SK-N-SH (cell line): Measurements from ENCODE around the gene WNK1. TPM values are rescaled to one million over a fixed set of nuclear protein-coding genes. Genes with fewer than 3 reads are reported as not detected.
A peak's percentile ranks its signal among the peaks of the same experiment; 100 is the strongest.

Source experiments
- CTCF ChIA-PET: fragments of 300-600, 350-600 bp; formaldehyde crosslinking; extraction: SDS; loops from one replicate; lab custom pipeline; 2021; lab: Yijun Ruan, JAX
- POLR2A ChIA-PET: fragments of 350-600 bp; sonication (Branson Sonifier 250); formaldehyde crosslinking; extraction: SDS; loops from one replicate; lab custom pipeline; 2020; ENCODE audit warnings: antibody characterized with exemption, inconsistent platforms; lab: Yijun Ruan, JAX
- DNase-seq: peaks from one replicate; pipeline ENCODE4 v3.0.0; 2012
- H2AFZ ChIP-seq: fragments of 200-600 bp; sonication (generic); 2 replicates; pipeline ENCODE4 v1.8.1; 2016; ENCODE audit warnings: antibody characterized with exemption, mild to moderate bottlenecking, low read depth
- H3F3A ChIP-seq: fragments of 200-600 bp; sonication (generic); replicated peaks from 2 replicates; pipeline ENCODE3; 2016; ENCODE audit warnings: antibody characterized with exemption, mild to moderate bottlenecking; ENCODE audit not compliant: insufficient read depth
- H3K27ac ChIP-seq, 2 experiments: fragments of 200-500 bp in 1 of 2; fragments of 200-600 bp in 1 of 2; sonication (Bioruptor generic) in 1 of 2; sonication (generic), shearing (Covaris generic) in 1 of 2; 2 replicates each; pipeline versions ENCODE4 v1.5.1 to v1.6.1; 2014 to 2016; ENCODE audit warnings: low read depth in 2 of 2, inconsistent platforms in 1 of 2, low read length in 1 of 2, mild to moderate bottlenecking in 1 of 2, mixed read lengths in 1 of 2
- H3K27me3 ChIP-seq: fragments of 200-600 bp; sonication (generic), shearing (Covaris generic); 2 replicates; pipeline ENCODE4 v1.6.1; 2016; ENCODE audit warnings: mixed run types; ENCODE audit not compliant: insufficient read depth
- H3K36me3 ChIP-seq, 2 experiments: fragments of 200-500 bp in 1 of 2; fragments of 200-600 bp in 1 of 2; sonication (Bioruptor generic) in 1 of 2; sonication (generic) in 1 of 2; replicated peaks in 1 of 2; 2 replicates each; pipeline versions ENCODE3 to v1.5.1; 2014 to 2016; ENCODE audit warnings: low read length in 1 of 2, mild to moderate bottlenecking in 1 of 2; ENCODE audit not compliant: insufficient read depth in 2 of 2, control insufficient read depth in 1 of 2
- H3K4me1 ChIP-seq, 2 experiments: fragments of 200-500 bp in 1 of 2; fragments of 200-600 bp in 1 of 2; sonication (Bioruptor generic) in 1 of 2; sonication (generic), shearing (Covaris generic) in 1 of 2; 2 replicates each; pipeline versions ENCODE4 v1.5.1 to v1.6.1; 2014 to 2016; ENCODE audit warnings: low read depth in 1 of 2, low read length in 1 of 2, mixed run types in 1 of 2; ENCODE audit not compliant: insufficient read depth in 2 of 2, control insufficient read depth in 1 of 2
- H3K4me2 ChIP-seq: fragments of 200-600 bp; sonication (generic), shearing (Covaris generic); 2 replicates; pipeline ENCODE4 v1.6.1; 2017; ENCODE audit warnings: mixed run types
- H3K4me3 ChIP-seq, 2 experiments: fragments of 200-500 bp in 1 of 2; fragments of 200-600 bp in 1 of 2; sonication (Bioruptor generic) in 1 of 2; sonication (generic), shearing (Covaris generic) in 1 of 2; 2 replicates each; pipeline versions ENCODE4 v1.5.1 to v1.8.1; 2014 to 2016; ENCODE audit warnings: low read depth in 2 of 2, inconsistent platforms in 1 of 2, low read length in 1 of 2, mild to moderate bottlenecking in 1 of 2, mixed read lengths in 1 of 2, moderate library complexity in 1 of 2
- H3K79me2 ChIP-seq: fragments of 200-600 bp; sonication (generic); 2 replicates; pipeline ENCODE4 v1.8.1; 2017; ENCODE audit warnings: mild to moderate bottlenecking; ENCODE audit not compliant: insufficient read depth
- H3K9ac ChIP-seq: fragments of 200-600 bp; sonication (generic); 2 replicates; pipeline ENCODE4 v1.6.1; 2017; ENCODE audit warnings: mixed run types
- H3K9me2 ChIP-seq: fragments of 200-600 bp; sonication (generic); 2 replicates; pipeline ENCODE4 v1.6.1; 2017; ENCODE audit warnings: mixed run types
- H3K9me3 ChIP-seq: fragments of 200-600 bp; sonication (generic); 2 replicates; pipeline ENCODE4 v1.6.1; 2017; ENCODE audit warnings: mixed run types, mild to moderate bottlenecking, moderate library complexity
- H4K20me1 ChIP-seq: fragments of 200-600 bp; sonication (generic); 2 replicates; pipeline ENCODE4 v1.6.1; 2017; ENCODE audit warnings: mild to moderate bottlenecking, mixed run types; ENCODE audit not compliant: insufficient read depth
- FOSL2 ChIP-seq: IDR thresholded peaks from 2 replicates; pipeline ENCODE4 v1.4.0; 2012; ENCODE audit warnings: low read depth, mild to moderate bottlenecking, moderate library complexity, borderline replicate concordance
- FOXJ3 ChIP-seq: sonication (generic); formaldehyde crosslinking; IDR thresholded peaks from 2 replicates; pipeline ENCODE4 v1.5.1; 2020; ENCODE audit warnings: mild to moderate bottlenecking, missing genetic modification reagents
- FOXM1 ChIP-seq: IDR thresholded peaks from 2 replicates; pipeline ENCODE4 v1.4.0; 2012; ENCODE audit warnings: low read depth, mild to moderate bottlenecking
- GABPA ChIP-seq: IDR thresholded peaks from 2 replicates; pipeline ENCODE4 v1.4.0; 2012; ENCODE audit warnings: low read depth, mild to moderate bottlenecking
- GATA2 ChIP-seq: sonication (generic); formaldehyde crosslinking; IDR thresholded peaks from 2 replicates; pipeline ENCODE4 v1.5.0; 2020; ENCODE audit warnings: mild to moderate bottlenecking, missing genetic modification reagents
- MEF2A ChIP-seq: IDR thresholded peaks from 2 replicates; pipeline ENCODE4 v1.4.0; 2012; ENCODE audit warnings: low read depth, borderline replicate concordance
- MXI1 ChIP-seq: IDR thresholded peaks from 2 replicates; pipeline ENCODE4 v1.6.1; 2012; ENCODE audit warnings: mild to moderate bottlenecking, low read depth, low read length, improper control_type of control experiment
- NFIC ChIP-seq: IDR thresholded peaks from 2 replicates; pipeline ENCODE4 v1.4.0; 2012; ENCODE audit warnings: borderline replicate concordance
- NRF1 ChIP-seq: IDR thresholded peaks from 2 replicates; pipeline ENCODE4 v1.6.1; 2012; ENCODE audit warnings: low read depth, mild to moderate bottlenecking, low read length
- POLR2AphosphoS5 ChIP-seq: IDR thresholded peaks from 2 replicates; pipeline ENCODE4 v1.6.1; 2012; ENCODE audit warnings: low read depth, low read length
- RAD21 ChIP-seq: IDR thresholded peaks from 2 replicates; pipeline ENCODE4 v1.6.1; 2012; ENCODE audit warnings: mild to moderate bottlenecking, low read length
- SIN3A ChIP-seq: IDR thresholded peaks from 2 replicates; pipeline ENCODE4 v1.6.1; 2012; ENCODE audit warnings: low read depth, mild to moderate bottlenecking, low read length, moderate library complexity, borderline replicate concordance
- SMC3 ChIP-seq: IDR thresholded peaks from 2 replicates; pipeline ENCODE4 v1.6.1; 2012; ENCODE audit warnings: low read depth, low read length, improper control_type of control experiment
- TCF12 ChIP-seq: IDR thresholded peaks from 2 replicates; pipeline ENCODE4 v1.4.0; 2012
- TEAD4 ChIP-seq: IDR thresholded peaks from 2 replicates; pipeline ENCODE4 v1.4.0; 2012; ENCODE audit warnings: mild to moderate bottlenecking, borderline replicate concordance; ENCODE audit not compliant: insufficient read depth
- YY1 ChIP-seq: IDR thresholded peaks from 2 replicates; pipeline ENCODE4 v1.4.0; 2012; ENCODE audit warnings: low read depth, mild to moderate bottlenecking
- WGBS: methylation state at CpG from one replicate; pipeline ENCODE4 v1.1.6; 2017; ENCODE audit warnings: low lambda C conversion rate; 5-methylcytosine and 5-hydroxymethylcytosine counted together
- polyA plus RNA-seq, 3 experiments: library from polyadenylated mRNA; depleted of rRNA; stranded (reverse); fragments of >200 nt; gene quantifications; 2 replicates each; pipeline ENCODE4 v1.2.3, GENCODE V29; 2012
- TF ChIP-seq, protein P1 (sequence below): fragments of 150-350 bp; IDR thresholded peaks from 2 replicates; pipeline ENCODE4 v1.6.1; 2017; ENCODE audit warnings: antibody characterized with exemption, low read length, low read depth, borderline replicate concordance
- TF ChIP-seq, protein P2 (sequence below): fragments of 150-350 bp; IDR thresholded peaks from 2 replicates; pipeline ENCODE4 v1.6.1; 2016; ENCODE audit warnings: mild to moderate bottlenecking, low read depth, low read length
- TF ChIP-seq, protein P3 (sequence below): IDR thresholded peaks from 2 replicates; pipeline ENCODE4 v1.4.0; 2012; ENCODE audit warnings: low read depth, borderline replicate concordance
- TF ChIP-seq, protein P4 (sequence below): IDR thresholded peaks from 2 replicates; pipeline ENCODE4 v1.6.1; 2012; ENCODE audit warnings: mild to moderate bottlenecking, low read depth, low read length, moderate library complexity

Gene WNK1
- polyA plus RNA-seq, 1 of the 3 experiments (the other 2 are of a cell fraction) = 30.5 TPM

DNA sequence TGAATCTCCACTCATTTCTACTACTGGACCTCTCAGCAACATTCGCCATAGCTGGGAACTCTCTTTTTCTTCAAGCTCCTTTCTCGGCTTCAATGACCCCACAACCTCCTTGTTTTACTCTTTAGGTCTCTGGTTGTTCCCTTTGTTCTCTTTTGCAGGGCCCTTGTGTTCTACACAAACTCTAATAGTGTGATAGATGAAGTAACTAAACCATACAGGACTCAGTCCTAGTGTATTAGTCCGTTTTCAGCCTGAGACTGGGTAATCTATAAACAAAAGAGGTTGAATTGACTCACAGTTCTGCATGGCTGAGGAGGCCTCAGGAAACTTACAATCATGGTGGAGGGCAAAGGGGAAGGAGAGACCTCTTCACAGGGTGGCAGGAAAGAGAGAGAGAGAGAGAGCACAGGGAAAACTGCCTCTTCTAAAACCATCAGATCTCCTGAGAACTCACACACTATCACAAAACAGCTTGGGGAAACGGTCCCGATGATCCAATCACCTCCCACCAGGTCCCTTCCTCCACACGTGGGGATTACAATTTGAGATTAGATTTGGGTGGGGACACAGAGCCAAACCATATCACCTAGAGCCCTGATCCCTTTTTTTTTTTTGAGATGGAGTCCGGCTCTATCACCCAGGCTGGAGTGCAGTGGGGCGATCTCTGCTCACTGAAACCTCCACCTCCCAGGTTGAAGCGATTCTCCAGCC, 32.0 kb upstream of the WNK1 start:
- H3K4me1 ChIP-seq = no peaks in the 10 kb centered on the region
- H3K9me2 ChIP-seq = no peaks in the 10 kb centered on the region
- H4K20me1 ChIP-seq = no peaks in the 10 kb centered on the region
- no peak overlapping the region for H2AFZ ChIP-seq
- H3K27ac ChIP-seq = no peak overlapping the region
- H3K27me3 ChIP-seq = no peaks in the 10 kb centered on the region
- no peaks in the 10 kb centered on the region for H3K36me3 ChIP-seq
- ChIA-PET CTCF (no interaction called here), POLR2A (no interaction called here)
- H3K9me3 ChIP-seq = no peaks in the 10 kb centered on the region
- H3K4me3 ChIP-seq = no peak overlapping the region
- H3K79me2 ChIP-seq = no peaks in the 10 kb centered on the region
- H3F3A ChIP-seq = no peaks in the 10 kb centered on the region
- TF ChIP-seq SMC3 (no peak), MEF2A (no peak), FOSL2 (no peak), POLR2AphosphoS5 (no peak), TCF12 (no peak)
- TF ChIP-seq, protein P1, sequence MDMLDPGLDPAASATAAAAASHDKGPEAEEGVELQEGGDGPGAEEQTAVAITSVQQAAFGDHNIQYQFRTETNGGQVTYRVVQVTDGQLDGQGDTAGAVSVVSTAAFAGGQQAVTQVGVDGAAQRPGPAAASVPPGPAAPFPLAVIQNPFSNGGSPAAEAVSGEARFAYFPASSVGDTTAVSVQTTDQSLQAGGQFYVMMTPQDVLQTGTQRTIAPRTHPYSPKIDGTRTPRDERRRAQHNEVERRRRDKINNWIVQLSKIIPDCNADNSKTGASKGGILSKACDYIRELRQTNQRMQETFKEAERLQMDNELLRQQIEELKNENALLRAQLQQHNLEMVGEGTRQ = no peak
- H3K4me2 ChIP-seq = no peak overlapping the region
- no peak overlapping the region for H3K9ac ChIP-seq
- no peak for DNase-seq
- WGBS = 76% methylated on average over 9 of the region's 9 CpGs

DNA sequence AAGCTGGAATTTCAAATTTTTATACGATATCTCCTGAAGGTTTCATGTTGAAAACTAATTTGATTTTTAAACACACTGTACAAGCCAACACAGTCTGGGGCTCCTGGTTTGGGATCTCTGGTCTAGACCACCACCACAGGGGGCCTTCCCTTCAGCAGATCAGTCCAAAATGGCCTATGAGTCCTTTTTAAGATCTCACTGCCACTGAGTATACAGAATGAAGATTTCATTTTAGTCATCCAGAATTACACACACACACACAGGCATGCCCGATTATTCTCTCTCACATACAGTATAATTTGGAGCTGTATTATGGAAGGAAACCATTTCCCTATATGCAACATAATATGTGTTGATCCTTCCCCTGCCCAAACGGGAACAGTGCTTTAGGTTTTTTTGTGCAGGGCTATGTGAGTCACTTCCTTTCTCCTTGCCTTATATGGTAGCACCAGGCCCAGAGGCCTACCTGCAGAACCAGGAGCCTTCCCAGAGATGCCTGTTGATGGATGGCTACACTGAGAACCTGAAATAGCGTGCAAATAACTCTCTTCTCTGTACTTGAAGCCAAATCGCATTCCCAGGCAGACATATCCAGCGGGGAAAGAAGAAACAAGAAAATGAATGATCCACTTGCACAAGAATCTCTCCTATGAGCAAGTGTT, 28.1 kb upstream of the WNK1 start:
- H3K4me3 ChIP-seq = no peak overlapping the region
- no peaks in the 10 kb centered on the region for H3K9me3 ChIP-seq
- no peak for DNase-seq
- no peaks in the 10 kb centered on the region for H4K20me1 ChIP-seq
- CTCF ChIA-PET = no interaction called here
- H3K79me2 ChIP-seq = no peaks in the 10 kb centered on the region
- H3K4me2 ChIP-seq = no peak overlapping the region
- no peaks in the 10 kb centered on the region for H3K4me1 ChIP-seq
- H3K36me3 ChIP-seq = no peaks in the 10 kb centered on the region
- no peaks in the 10 kb centered on the region for H3K27me3 ChIP-seq
- H3K27ac ChIP-seq = no peak overlapping the region
- H3K9me2 ChIP-seq = no peaks in the 10 kb centered on the region
- POLR2A ChIA-PET = no interaction called here
- WGBS = 56% methylated on average over 6 of the region's 6 CpGs
- no peak overlapping the region for H3K9ac ChIP-seq
- H3F3A ChIP-seq = no peaks in the 10 kb centered on the region
- peak overlapping the region; percentile 68; the same call in 1 of the 2 replicates for H2AFZ ChIP-seq
- TF ChIP-seq MXI1 = no peak
- no peak for TF ChIP-seq NRF1
- TF ChIP-seq, protein P2, sequence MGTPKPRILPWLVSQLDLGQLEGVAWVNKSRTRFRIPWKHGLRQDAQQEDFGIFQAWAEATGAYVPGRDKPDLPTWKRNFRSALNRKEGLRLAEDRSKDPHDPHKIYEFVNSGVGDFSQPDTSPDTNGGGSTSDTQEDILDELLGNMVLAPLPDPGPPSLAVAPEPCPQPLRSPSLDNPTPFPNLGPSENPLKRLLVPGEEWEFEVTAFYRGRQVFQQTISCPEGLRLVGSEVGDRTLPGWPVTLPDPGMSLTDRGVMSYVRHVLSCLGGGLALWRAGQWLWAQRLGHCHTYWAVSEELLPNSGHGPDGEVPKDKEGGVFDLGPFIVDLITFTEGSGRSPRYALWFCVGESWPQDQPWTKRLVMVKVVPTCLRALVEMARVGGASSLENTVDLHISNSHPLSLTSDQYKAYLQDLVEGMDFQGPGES = no peak
- no peak for TF ChIP-seq FOXJ3 (CRISPR knock-in tag)
- no peak for TF ChIP-seq TEAD4
- no peak for TF ChIP-seq YY1
- TF ChIP-seq POLR2AphosphoS5 = no peak
- TF ChIP-seq GATA2 = no peak
- TF ChIP-seq, protein P3, sequence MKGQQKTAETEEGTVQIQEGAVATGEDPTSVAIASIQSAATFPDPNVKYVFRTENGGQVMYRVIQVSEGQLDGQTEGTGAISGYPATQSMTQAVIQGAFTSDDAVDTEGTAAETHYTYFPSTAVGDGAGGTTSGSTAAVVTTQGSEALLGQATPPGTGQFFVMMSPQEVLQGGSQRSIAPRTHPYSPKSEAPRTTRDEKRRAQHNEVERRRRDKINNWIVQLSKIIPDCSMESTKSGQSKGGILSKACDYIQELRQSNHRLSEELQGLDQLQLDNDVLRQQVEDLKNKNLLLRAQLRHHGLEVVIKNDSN = no peak
- no peak for TF ChIP-seq RAD21
- TF ChIP-seq MEF2A = no peak
- no peak for TF ChIP-seq NFIC
- TF ChIP-seq FOSL2 = no peak
- no peak for TF ChIP-seq SIN3A
- TF ChIP-seq GABPA = no peak
- TF ChIP-seq, protein P4, sequence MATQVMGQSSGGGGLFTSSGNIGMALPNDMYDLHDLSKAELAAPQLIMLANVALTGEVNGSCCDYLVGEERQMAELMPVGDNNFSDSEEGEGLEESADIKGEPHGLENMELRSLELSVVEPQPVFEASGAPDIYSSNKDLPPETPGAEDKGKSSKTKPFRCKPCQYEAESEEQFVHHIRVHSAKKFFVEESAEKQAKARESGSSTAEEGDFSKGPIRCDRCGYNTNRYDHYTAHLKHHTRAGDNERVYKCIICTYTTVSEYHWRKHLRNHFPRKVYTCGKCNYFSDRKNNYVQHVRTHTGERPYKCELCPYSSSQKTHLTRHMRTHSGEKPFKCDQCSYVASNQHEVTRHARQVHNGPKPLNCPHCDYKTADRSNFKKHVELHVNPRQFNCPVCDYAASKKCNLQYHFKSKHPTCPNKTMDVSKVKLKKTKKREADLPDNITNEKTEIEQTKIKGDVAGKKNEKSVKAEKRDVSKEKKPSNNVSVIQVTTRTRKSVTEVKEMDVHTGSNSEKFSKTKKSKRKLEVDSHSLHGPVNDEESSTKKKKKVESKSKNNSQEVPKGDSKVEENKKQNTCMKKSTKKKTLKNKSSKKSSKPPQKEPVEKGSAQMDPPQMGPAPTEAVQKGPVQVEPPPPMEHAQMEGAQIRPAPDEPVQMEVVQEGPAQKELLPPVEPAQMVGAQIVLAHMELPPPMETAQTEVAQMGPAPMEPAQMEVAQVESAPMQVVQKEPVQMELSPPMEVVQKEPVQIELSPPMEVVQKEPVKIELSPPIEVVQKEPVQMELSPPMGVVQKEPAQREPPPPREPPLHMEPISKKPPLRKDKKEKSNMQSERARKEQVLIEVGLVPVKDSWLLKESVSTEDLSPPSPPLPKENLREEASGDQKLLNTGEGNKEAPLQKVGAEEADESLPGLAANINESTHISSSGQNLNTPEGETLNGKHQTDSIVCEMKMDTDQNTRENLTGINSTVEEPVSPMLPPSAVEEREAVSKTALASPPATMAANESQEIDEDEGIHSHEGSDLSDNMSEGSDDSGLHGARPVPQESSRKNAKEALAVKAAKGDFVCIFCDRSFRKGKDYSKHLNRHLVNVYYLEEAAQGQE = no peak
- TF ChIP-seq FOXM1 = no peak
